Colon (tissue), 2 donors: Measurements from ENCODE around the gene FBLIM1.
"Not testable (repeated sequence)": the region's sequence is repeated elsewhere in the genome, so short reads cannot be mapped to it uniquely, and the experiment has no call there.

Experiments used
- FAIRE-seq: peaks from 2 replicates; lab custom pipeline; 2012; peaks lifted over from hg19 to GRCh38; lab: Jason Lieb, UNC
- donor health status: control.
- donor health status: control.

Gene FBLIM1

DNA sequence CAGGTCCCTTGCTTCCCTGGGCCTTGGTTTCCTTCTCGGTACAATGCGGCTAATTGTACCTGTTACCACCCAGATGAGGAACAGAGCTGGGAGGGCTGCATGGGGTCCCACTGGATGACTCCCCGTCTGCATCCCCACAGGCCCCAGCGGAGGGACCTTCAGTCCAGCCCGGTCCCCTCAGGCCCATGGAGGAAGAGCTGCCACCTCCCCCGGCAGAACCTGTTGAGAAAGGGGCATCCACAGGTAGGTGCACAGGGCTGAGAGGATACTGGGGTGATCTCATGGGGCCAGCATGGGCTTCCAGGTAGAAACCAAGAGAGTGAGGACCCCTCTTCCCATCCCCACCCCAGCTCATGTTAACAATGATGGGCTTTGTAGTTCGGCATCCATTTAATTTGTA is 9.8 kb downstream of the FBLIM1 start:
- FAIRE-seq, result no peak

DNA sequence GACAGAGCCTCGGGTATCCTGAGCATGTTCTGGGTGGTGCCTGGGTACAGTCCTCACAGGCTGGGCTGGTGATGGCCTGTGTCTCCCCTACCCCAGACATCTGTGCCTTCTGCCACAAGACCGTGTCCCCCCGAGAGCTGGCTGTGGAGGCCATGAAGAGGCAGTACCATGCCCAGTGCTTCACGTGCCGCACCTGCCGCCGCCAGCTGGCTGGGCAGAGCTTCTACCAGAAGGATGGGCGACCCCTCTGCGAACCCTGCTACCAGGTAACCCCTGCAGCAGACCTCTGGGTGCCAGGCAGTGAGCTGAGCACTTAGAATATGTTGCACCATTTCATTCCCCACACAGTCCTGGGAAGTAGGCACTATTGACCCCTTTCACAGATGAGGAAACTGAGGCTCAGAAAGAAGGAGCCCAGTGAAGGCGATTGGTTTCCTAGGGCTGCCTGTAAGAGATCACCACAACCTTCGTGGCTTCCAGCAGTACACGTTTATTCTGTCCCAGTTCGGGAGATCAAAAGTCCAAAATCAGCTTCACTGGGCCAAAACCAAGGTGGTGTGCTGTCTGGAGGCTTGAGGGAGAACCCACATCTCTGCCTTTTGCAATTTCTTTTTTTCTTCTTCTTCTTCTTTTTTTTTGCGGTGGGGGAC is 11.8 kb downstream of the FBLIM1 start:
- FAIRE-seq, result no peak

DNA sequence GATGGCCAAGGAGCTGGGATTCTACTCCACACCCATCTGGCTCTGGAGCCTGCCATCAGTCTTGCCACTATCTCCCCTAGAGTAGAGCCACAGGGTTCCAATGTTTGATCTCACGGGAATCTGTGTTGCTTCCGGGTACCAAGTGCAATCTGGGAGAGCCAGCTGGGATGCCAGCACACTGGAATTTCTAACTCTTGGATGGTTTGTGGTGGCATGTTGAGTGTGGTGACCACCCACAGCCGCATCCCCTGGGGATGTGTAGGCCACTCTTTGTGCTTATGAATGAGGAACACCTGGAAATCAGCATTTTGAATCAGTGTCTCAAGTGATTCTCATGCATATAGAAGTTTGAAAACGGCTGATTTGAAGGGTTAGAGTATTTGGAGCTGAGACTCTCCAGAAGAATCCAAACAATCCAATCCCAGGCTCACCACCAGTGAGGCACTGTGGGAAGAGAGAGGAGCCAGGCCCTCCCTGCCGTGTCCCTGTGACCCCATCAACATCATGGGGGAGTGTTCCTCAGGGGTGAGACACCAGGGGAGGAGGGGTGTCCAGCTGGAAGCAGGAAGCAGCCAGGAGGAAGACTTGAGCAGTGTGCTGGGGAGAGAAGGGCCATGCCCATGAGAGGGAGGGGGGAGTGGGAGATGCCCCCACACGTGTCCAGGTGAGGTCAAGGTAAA is 13.4 kb downstream of the FBLIM1 start:
- no peak for FAIRE-seq

DNA sequence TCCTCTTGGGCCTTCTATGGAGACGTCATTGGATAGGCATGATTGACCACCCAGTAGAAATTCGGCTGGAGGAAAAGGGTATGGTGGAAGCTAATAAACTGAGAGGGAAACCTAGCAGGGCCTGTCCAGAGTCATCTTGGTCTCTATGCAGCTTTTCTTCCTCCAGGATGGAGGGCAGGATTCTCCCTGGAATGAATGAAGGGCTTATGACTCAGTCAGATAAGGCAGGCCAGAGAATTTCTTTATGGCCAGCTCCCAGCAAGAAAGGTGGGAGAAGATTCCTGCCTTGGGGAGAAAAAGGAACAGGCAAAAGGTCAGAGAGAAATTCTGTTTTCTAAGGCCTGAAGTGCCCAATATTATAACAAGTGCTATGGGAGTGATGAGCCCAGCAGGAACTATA is 17.1 kb downstream of the FBLIM1 start:
- no peak for FAIRE-seq

DNA sequence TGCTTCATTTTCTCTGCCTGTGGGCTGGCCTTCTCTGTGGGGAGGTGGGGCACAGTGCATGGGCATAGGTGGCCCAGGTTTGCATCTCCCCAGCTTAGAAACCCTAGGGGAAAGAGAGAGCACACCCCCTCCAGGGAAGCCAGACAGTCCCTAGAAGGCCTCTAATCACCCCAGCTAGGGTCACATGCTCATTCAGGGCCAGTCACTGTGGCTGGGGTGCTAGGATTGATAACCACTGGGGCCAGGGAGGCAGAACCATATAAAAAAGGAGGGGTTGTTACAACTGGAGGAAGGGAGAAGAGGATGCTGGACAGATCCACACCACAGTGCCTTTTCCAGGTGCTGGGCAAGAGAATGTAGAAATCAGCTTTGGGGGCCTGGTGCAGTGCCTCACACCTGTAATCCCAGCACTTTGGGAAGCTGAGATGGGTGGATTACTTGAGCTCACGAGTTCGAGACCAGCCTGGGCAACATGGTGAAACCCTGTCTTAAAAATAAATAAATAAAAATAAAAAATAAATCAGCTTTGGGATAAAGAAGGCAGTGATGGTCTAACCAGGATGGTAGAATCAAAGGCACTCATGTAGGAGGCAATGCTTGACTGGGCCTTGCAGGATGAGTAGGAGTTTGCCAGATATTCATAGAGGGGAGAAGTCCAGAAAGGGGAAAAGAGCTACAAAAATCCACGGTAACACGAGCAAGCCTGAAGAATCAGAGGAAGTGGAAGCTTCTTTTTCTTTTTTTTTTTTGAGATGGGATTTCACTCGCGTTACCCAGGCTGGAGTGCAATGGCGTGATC is 19.5 kb downstream of the FBLIM1 start:
- FAIRE-seq, result no peak

DNA sequence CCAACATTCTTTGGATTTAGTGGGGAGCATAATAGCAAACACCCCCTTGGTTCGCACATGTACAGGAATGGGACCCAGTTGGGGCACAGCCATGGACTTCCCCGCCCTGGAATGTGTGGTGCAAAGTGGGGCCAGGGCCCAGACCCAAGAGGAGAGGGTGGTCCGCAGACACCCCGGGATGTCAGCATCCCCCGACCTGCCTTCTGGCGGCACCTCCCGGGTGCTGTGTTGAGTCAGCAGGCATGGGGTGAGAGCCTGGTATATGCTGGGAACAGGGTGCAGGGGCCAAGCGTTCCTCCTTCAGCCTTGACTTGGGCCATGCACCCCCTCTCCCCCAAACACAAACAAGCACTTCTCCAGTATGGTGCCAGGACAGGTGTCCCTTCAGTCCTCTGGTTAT is 27.1 kb downstream of the FBLIM1 start:
- FAIRE-seq, result no peak

DNA sequence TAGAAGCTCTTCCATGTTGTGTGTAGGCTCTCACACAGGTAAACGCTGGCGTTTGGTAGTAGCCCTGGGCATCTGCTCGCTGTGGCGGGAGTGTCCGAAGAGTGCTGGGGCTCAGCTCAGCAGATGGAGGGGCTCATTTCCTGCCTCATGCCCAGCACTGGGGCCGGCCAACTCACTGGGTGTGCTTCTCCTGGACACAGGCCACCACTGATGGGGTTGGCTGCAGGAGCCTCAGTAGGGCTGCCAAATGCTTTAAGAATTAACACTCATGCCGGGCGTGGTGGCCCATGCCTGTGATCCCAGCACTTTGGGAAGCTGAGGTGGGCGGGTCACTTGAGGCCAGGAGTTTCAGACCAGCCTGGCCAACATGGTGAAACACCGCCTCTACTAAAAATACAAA is 28.0 kb downstream of the FBLIM1 start:
- no peak for FAIRE-seq

DNA sequence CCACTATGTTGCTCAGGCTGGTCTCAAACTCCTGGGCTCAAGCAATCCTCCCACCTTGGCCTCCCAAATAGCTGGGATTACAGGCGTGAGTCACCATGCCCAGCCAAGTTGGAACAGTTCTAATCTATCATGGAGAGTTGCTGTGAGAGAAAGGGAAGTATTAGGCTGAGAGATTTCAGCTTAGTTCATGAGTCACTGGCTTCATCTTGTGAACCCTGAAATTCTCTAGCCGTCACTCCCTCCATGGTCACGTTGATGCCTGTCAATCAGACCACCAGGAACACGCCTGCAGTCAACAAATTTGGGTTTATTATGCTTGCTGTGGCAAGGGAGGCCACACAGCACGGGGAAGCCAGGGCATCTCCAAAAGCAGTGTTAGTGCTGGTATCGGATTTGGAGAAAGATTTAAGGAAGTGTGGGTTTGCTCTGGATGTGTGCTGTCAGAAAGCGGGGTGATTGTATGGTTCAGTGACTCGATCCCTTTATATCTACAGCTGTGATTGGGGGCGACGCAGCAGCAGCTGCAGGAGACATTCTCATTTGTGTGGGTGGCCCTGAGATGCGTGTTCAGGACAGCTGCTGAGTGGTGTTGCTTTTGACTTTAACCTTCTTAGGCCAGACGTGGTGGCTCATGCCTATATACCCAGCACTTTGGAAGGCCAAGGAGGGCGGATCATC is 30.2 kb downstream of the FBLIM1 start:
- FAIRE-seq, result no peak

DNA sequence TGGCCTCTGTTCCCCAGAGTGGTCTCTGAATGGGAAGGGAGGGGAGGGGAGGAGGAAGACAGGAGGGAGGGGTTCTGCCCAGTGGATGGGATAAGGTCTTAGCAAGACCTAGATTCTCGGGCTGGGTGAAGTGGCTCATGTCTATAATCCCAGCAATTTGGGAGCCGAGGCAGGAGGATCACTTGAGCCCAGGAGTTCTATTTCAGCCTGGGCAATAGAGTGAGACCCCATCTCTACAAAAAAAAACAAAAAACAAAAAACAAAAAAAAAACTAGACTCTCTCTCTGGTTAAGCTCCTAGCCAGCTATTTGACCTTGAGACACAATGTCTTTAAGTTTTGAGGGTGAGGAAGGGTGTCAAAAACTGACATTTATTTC is 37.5 kb downstream of the FBLIM1 start:
- no peak for FAIRE-seq

DNA sequence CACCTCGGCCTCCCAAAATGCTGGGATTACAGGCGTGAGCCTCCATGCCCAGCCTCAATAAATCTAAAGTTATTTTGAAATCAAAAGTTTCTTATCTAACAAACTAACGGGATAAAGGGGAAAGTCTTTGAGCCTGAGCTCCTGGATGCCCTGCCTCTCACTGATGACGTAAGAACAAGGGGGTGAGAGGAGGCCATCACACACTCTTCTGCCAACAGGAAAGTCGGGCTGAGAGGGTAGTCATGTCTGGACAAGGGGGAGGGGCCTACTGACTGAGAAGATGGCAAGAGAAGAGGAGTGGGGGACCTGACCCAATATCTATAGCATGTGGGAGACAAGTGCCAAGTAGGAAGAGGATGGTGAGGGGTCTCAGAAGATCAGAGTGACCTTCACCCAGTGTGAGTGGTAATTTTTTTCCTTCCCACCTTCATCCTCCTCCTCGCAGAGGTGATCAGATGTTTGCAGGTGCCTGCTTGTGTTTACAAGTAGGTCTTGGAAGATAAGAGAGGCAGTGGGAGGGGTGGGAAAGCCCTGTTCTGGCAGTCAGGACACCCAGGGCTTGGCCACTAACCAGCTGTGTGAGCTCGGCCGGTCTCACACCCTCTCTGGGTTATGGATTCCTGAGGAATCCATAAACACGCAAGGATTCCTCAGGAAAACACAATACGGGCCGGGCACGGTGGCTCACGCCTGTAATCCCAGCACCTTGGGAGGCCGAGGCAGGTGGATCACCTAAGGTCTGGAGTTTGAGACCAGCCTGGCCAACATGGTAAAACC is 39.2 kb downstream of the FBLIM1 start:
- no peak for FAIRE-seq

DNA sequence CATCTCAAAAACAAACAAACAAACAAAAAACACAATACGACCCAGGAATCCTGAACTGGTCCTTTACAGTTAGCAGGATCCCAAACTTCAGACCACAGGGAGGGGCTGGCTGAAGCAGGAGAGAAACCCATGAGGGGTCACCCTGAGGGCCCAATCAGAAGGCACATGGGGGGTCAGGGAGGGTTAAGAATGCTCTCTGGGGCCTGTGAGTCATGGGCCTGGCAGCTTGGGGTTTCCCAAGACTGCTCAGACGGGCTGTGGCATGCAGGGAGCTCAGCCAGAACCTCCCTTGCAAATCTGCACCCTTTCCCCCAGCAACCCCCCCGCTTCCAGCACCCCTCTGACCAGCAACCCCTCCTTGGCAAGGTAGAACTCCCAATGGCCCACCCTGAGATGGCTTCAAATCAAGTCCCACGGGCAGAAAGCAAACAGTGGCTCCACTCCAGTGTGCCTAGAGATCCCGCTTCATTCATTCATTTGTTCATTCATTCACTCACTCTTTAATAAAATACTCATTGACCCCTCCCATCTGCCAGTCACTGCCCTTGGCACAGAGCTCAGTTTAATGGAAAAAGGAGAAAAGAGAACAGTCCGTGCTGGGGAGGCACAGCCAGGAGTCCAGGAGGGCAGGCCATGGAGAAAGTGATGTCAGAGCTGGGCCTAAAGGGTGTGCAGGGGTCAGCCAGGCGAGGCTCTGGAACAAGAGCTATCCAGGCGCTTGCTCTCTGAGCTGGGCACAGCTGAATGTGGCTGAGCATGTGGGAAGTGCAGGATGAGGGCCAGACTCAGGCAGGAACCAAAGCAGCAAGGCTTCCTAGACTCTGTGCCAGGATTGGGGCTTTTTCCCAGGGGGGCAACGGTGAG is 40.6 kb downstream of the FBLIM1 start:
- no peak for FAIRE-seq

DNA sequence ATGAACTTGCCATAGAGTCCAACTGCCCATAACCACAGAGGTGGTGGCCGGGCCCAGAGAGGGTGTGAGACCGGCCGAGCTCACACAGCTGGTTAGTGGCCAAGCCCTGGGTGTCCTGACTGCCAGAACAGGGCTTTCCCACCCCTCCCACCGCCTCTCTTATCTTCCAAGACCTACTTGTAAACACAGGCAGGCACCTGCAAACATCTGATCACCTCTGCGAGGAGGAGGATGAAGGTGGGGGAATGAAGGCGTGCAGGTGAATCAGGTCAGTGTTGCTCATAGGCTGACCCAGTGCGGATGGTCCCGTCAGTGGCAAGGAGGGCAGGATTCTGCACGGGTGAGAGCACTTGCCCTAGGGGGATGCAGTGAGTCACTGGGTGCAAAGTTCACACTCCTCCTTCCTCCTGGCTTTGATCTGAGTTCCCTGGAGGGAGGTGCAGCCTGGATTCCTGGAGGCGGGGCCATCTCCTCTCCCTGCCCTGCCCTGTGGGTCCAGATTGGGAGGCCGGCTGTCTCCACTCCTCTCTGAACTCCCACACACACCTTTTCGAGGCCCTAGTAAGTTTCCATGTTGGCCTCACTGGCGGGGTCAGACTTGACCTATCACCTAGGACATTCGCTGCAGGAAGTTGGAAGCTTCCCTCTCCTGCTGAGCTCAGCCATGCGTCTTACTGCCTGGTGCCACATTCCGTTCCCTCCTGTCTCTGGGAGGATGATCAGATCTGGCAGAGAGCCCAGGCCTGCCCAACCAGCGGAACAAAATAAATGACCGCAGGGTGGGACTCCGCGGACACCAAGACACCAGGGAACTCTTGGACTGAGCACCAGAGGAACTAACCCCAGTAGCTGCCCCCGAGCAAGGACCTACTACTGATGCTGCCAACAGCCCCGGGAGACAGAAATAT is 41.6 kb downstream of the FBLIM1 start:
- FAIRE-seq, result no peak

DNA sequence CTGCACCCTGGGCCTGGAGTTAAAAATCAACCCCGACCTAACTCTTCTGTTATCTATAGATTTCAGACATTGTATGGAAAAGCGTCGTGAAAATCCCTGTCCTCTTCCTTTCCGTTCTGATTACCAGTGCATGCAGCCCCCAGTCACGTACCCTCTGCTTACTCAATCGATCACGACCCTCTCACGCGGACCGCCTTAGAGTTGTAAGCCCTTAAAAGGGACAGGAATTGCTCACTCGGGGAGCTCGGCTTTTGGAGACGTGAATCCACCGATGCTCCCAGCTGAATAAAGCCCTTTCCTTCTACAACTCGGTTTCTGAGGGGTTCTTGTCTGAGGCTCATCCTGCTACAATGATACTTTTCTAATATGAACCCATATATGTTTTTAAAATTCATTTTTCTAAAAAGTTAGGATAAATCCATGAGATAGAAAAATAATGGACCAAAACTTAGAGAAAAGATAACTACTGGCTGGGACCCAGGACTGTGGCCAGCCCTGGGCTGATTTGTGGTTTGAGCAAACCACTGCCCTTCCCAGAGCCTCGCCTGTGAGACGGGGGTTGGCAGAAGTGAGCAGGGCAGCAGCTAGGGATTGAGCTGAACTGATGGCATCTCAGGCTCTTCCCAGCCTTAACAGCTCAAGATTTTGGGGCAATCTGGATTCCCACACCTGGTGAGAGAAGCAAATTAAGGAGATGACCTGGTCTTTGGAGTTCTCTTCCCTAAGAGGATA is 43.8 kb downstream of the FBLIM1 start:
- FAIRE-seq, result no peak

DNA sequence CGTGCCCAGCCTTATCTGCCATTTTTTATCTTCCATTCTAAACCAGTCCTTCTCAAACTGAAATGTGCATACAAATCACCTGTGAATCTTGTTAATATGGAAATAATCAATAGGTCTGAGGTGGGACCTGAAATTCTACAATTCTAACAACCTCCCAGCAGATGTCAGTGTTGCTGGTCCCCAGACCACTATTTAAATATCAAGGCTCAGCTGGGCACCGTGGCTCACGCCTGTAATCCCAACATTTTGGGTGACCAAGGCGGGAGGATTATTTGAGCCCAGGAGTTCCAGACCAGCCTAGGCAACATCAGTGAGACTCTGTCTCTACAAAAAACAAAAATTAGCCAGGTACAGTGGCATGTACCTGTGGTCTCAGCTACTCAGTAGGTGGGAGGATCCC is 44.8 kb downstream of the FBLIM1 start:
- no peak for FAIRE-seq

DNA sequence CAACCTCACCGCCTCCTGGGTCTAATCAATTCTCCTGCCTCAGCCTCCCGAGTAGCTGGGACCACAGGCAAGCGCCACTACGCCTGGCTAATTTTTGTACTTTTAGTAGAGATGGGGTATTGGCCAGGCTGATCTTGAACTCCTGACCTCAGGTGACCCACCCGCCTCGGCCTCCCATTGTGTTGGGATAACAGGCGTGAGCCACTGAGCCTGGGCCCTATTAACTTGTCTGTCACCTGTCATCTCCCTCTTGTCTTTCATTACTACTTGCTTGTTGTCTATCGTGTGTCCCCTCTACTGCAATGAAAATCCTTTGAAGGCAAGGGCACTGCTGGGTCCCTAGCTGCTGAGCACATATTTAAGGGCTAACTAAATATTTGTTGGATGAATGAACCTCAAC is 45.5 kb downstream of the FBLIM1 start:
- FAIRE-seq, result no peak

DNA sequence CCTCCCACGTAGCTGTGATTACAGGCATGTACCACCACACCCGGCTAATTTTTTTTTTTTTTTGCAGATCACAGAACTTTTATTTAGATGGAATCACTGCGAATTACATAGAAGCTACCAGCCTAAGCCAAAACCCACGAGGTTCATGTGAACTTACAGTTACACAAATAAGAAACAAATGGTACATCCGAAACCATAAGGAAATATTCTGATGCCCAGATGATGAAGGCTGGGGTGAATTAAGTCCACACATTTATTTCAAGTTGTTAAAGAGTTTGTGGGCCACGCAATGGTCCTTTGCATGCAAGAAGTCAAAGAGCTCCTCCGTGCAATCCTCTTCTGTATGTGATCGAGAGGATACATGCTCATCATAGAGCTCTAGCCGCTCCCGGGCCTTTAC is 48.5 kb downstream of the FBLIM1 start:
- no peak for FAIRE-seq

DNA sequence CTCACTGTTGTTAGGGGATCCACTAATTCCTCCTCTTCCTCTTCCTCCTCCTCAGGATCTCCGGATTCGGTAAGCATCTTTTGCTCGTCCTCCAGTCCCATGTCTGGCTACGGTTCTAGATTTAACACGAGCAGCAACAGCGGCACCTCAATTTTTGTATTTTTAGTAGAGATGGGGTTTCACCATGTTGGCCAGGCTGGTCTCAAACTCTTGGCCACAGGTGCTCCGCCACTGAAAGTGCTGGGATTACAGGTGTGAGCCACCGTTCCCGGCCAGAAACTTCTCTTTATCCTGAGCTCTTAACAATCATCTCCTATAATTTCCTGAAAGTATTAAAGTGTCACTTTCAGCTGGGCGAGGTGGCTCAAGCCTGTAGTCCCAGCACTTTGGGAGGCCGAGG is 49.0 kb downstream of the FBLIM1 start, which contains the start of gene UQCRHL:
TSS of gene UQCRHL (minus strand) at position 101 of the 400 bp plus-strand sequence. CDS start at position 101, 0 bp downstream.
- not testable (repeated sequence) for FAIRE-seq

DNA sequence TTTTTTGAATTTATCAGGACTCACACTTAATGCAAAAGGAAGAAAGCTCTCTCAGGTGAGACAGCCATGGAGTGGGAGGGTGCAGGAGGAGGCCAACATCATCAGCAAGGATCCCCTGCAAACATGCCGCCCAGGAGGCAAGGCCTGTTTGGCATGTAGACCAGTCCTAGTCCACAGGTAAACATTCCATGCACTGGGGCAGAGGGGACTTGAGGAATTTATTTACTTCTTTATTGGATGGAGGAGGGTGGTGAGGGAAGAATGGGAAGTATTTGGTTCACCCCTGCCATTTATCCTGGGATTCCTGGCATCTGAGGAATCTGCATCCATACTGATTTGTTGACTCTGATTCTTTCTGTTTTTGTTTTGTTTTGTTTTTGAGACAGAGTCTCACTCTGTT is 50.4 kb downstream of the FBLIM1 start:
- no peak for FAIRE-seq

DNA sequence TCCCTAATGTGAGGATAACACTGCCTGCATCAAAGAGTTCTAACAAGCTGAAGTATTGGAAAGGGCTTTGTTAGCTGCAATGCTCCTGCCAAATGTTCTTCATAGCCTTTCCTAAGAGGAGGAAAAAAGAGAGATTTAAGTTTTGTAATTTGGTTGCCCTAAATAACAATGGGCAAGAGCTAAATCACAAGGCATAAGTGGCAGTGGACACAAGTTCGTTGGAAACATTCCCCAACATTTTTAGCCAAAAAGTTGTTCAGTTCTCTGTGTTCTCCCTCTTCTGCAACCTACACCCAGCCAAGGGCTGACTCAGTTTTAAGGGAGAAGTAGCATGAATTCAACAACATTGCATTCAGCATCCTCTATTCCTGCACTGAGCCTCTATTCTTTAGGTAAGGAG is 51.5 kb downstream of the FBLIM1 start:
- no peak for FAIRE-seq
